HEK293 (cell line): Measurements from ENCODE around the gene ASTN2.

Experiments used
- CTCF ChIA-PET: fragments of 350-600 bp; formaldehyde crosslinking; extraction: SDS; loops from one replicate; lab custom pipeline; 2021; ENCODE audit warnings: antibody characterized with exemption; lab: Yijun Ruan, JAX
- POLR2A ChIA-PET: fragments of 300-600 bp; formaldehyde crosslinking; extraction: SDS; loops from one replicate; lab custom pipeline; 2020; ENCODE audit warnings: antibody characterized with exemption, inconsistent platforms; lab: Yijun Ruan, JAX
- H3K27ac ChIP-seq: fragments of 200-500 bp; sonication (Bioruptor generic); 2 replicates; pipeline ENCODE4 v1.5.1; 2014; ENCODE audit warnings: low read depth, low read length, control low read depth, inconsistent platforms; ENCODE audit errors: extremely low read depth
- H3K36me3 ChIP-seq, 2 experiments: fragments of 200-500 bp in 1 of 2; sonication (Bioruptor generic) in 1 of 2; 1 replicate in 1 of 2; 2 replicates in 1 of 2; pipeline ENCODE4 v1.5.1; 2014 to 2017; ENCODE audit warnings: inconsistent platforms in 2 of 2, low read length in 2 of 2; ENCODE audit not compliant: control insufficient read depth in 2 of 2, insufficient read depth in 1 of 2
- H3K4me1 ChIP-seq: fragments of 200-500 bp; sonication (Bioruptor generic); 2 replicates; pipeline ENCODE4 v1.5.1; 2014; ENCODE audit warnings: mild to moderate bottlenecking, low read length, inconsistent platforms; ENCODE audit not compliant: control insufficient read depth, insufficient read depth
- H3K4me3 ChIP-seq: 2 replicates; pipeline ENCODE4 v1.5.1; 2011; ENCODE audit warnings: low read depth, mild to moderate bottlenecking, control low read depth, low read length, moderate library complexity
- H3K9me3 ChIP-seq: fragments of 200-500 bp; sonication (Bioruptor generic); 2 replicates; pipeline ENCODE4 v1.5.1; 2014; ENCODE audit warnings: low read depth, low read length, inconsistent platforms; ENCODE audit not compliant: control insufficient read depth, insufficient read depth
- ATF2 ChIP-seq: fragments of 450-650 bp; formaldehyde crosslinking; IDR thresholded peaks from 2 replicates; pipeline ENCODE4 v1.5.1; 2016; ENCODE audit warnings: missing biosample characterization, missing genetic modification characterization, low read depth
- ELK4 ChIP-seq: IDR thresholded peaks from 2 replicates; pipeline ENCODE4 v1.6.1; 2011; ENCODE audit warnings: mild to moderate bottlenecking, low read depth, low read length, borderline replicate concordance
- HOXD13 ChIP-seq: sonication (generic); formaldehyde crosslinking; IDR thresholded peaks from 2 replicates; pipeline ENCODE4 v1.8.0; 2022; ENCODE audit warnings: missing genetic modification reagents, borderline replicate concordance
- SETDB1 ChIP-seq: IDR thresholded peaks from one replicate; pipeline ENCODE4 v1.6.1; 2017; ENCODE audit warnings: mild to moderate bottlenecking, low read length, moderate library complexity, mixed read lengths; ENCODE audit not compliant: insufficient read length
- SP2 ChIP-seq: fragments of 450-650 bp; formaldehyde crosslinking; IDR thresholded peaks from 2 replicates; pipeline ENCODE4 v1.5.1; 2016; ENCODE audit warnings: missing biosample characterization, missing genetic modification characterization
- SP3 ChIP-seq: fragments of 450-650 bp; formaldehyde crosslinking; IDR thresholded peaks from 2 replicates; pipeline ENCODE4 v1.5.1; 2016; ENCODE audit warnings: missing biosample characterization, missing genetic modification characterization
- TRIM28 ChIP-seq: IDR thresholded peaks from 2 replicates; pipeline ENCODE4 v1.6.1; 2011; ENCODE audit warnings: low read length, control low read depth, borderline replicate concordance
- ZBTB20 ChIP-seq: fragments of 450-650 bp; formaldehyde crosslinking; IDR thresholded peaks from 2 replicates; pipeline ENCODE4 v1.5.1; 2016; ENCODE audit warnings: missing biosample characterization, missing genetic modification characterization
- ZBTB49 ChIP-seq: fragments of 450-650 bp; formaldehyde crosslinking; IDR thresholded peaks from 2 replicates; pipeline ENCODE4 v1.5.1; 2016; ENCODE audit warnings: missing biosample characterization, missing genetic modification characterization, low read depth
- ZNF148 ChIP-seq: fragments of 450-650 bp; formaldehyde crosslinking; IDR thresholded peaks from 2 replicates; pipeline ENCODE4 v1.5.0; 2017; ENCODE audit warnings: missing biosample characterization, missing genetic modification characterization, borderline replicate concordance
- ZNF23 ChIP-seq: fragments of 450-650 bp; formaldehyde crosslinking; IDR thresholded peaks from 2 replicates; pipeline ENCODE4 v1.5.1; 2016; ENCODE audit warnings: missing biosample characterization, missing genetic modification characterization, borderline replicate concordance
- ZNF26 ChIP-seq: fragments of 450-650 bp; formaldehyde crosslinking; IDR thresholded peaks from 2 replicates; pipeline ENCODE4 v1.5.1; 2016; ENCODE audit warnings: missing biosample characterization, missing genetic modification characterization
- ZNF324 ChIP-seq: fragments of 450-650 bp; formaldehyde crosslinking; IDR thresholded peaks from 2 replicates; pipeline ENCODE4 v1.5.1; 2016; ENCODE audit warnings: missing biosample characterization, missing genetic modification characterization
- ZNF341 ChIP-seq: fragments of 450-650 bp; formaldehyde crosslinking; IDR thresholded peaks from 2 replicates; pipeline ENCODE4; 2016; ENCODE audit warnings: low read depth, missing biosample characterization, missing genetic modification characterization
- ZNF354C ChIP-seq: fragments of 450-650 bp; formaldehyde crosslinking; IDR thresholded peaks from 2 replicates; pipeline ENCODE4 v1.5.1; 2016; ENCODE audit warnings: missing biosample characterization, missing genetic modification characterization, low read depth, borderline replicate concordance
- ZNF37A ChIP-seq: fragments of 450-650 bp; IDR thresholded peaks from 2 replicates; pipeline ENCODE4 v1.5.1; 2018; ENCODE audit warnings: missing biosample characterization, missing genetic modification characterization
- ZNF398 ChIP-seq: fragments of 450-650 bp; formaldehyde crosslinking; IDR thresholded peaks from 2 replicates; pipeline ENCODE4 v1.5.1; 2017; ENCODE audit warnings: missing biosample characterization, missing genetic modification characterization
- ZNF426 ChIP-seq: fragments of 450-650 bp; formaldehyde crosslinking; IDR thresholded peaks from 2 replicates; pipeline ENCODE4 v1.5.1; 2017; ENCODE audit warnings: missing biosample characterization, missing genetic modification characterization, mild to moderate bottlenecking, inconsistent platforms, moderate library complexity
- ZNF549 ChIP-seq: fragments of 450-650 bp; IDR thresholded peaks from 2 replicates; pipeline ENCODE4 v1.5.1; 2018; ENCODE audit warnings: missing biosample characterization, missing genetic modification characterization, mild to moderate bottlenecking, inconsistent platforms, moderate library complexity
- ZNF561 ChIP-seq: fragments of 450-650 bp; IDR thresholded peaks from 2 replicates; pipeline ENCODE4 v1.5.1; 2018; ENCODE audit warnings: missing biosample characterization, missing genetic modification characterization, borderline replicate concordance
- ZNF571 ChIP-seq: fragments of 450-650 bp; formaldehyde crosslinking; IDR thresholded peaks from 2 replicates; pipeline ENCODE4 v1.5.0; 2017; ENCODE audit warnings: missing biosample characterization, missing genetic modification characterization

ASTN2 gene

GRCh38 chr9:116627433-116627832 is 787.4 kb downstream of the ASTN2 start:
- CTCF ChIA-PET: no interaction called here
- no peaks in the 10 kb centered on the region for H3K9me3 ChIP-seq
- H3K4me3 ChIP-seq: no peak overlapping the region
- POLR2A ChIA-PET: no interaction called here
- no peaks in the 10 kb centered on the region for H3K4me1 ChIP-seq
- H3K27ac ChIP-seq: no peak overlapping the region
- no peak for TF ChIP-seq ZNF561 (tag by site-specific recombination)
- no peak for TF ChIP-seq ZNF324 (tag by site-specific recombination)
- no peak for TF ChIP-seq ZNF398 (tag by site-specific recombination)
- TF ChIP-seq ZNF571 (tag by site-specific recombination): no peak
- TF ChIP-seq ZNF549 (tag by site-specific recombination): no peak
- no peak for TF ChIP-seq ZBTB20 (tag by site-specific recombination)
- H3K36me3 ChIP-seq: no peaks in the 10 kb centered on the region

- TF ChIP-seq ELK4: no peak
- no peak for TF ChIP-seq TRIM28
- TF ChIP-seq SETDB1: no peak
- Histone ChIP-seq H3K4me3 (no peak overlapping the region), H3K27ac (no peak overlapping the region), H3K36me3 (no peaks in the 10 kb centered on the region), H3K4me1 (no peaks in the 10 kb centered on the region), H3K9me3 (no peaks in the 10 kb centered on the region)
- POLR2A ChIA-PET: no interaction called here
- CTCF ChIA-PET: no interaction called here
Measured at GRCh38 chr9:116626762-116627161, 788.1 kb downstream of the ASTN2 start.

GRCh38 chr9:116623715-116624114 is 791.1 kb downstream of the ASTN2 start:
- ChIA-PET POLR2A (no interaction called here), CTCF (interaction anchor here (0.5 to 0.7 kb wide), 2 partner anchors 605 to 1075 kb away, joined by 3 to 4 read pairs; no protein-coding TSS in a partner anchor)
- H3K4me3 ChIP-seq: no peak overlapping the region
- H3K27ac ChIP-seq: no peak overlapping the region
- H3K9me3 ChIP-seq: no peaks in the 10 kb centered on the region
- no peaks in the 10 kb centered on the region for H3K36me3 ChIP-seq
- H3K4me1 ChIP-seq: no peaks in the 10 kb centered on the region
- TF ChIP-seq ZNF148 (tag by site-specific recombination): no peak
- TF ChIP-seq SP3 (tag by site-specific recombination): no peak
- TF ChIP-seq SP2 (tag by site-specific recombination): no peak
- TF ChIP-seq ATF2 (tag by site-specific recombination): no peak
- TF ChIP-seq ZNF23 (tag by site-specific recombination): no peak
- no peak for TF ChIP-seq ZNF354C
- TF ChIP-seq ZNF341 (tag by site-specific recombination): no peak
- TF ChIP-seq ZNF426 (tag by site-specific recombination): no peak
- TF ChIP-seq ZNF37A: no peak
- no peak for TF ChIP-seq ZBTB49 (tag by site-specific recombination)
- TF ChIP-seq ZNF26 (tag by site-specific recombination): no peak
- no peak for TF ChIP-seq HOXD13 (CRISPR knock-in tag)
